RWPE2 (cell line): ENCODE results near the gene ZNF524.

Experiments
- ATAC-seq: fragments of 200-7000 bp; cut with Tn5 transposase; 3 replicates; pipeline ENCODE4 v1.9.1; 2021; ENCODE audit warnings: low read depth
- DNase-seq: peaks from one replicate; pipeline ENCODE4 v3.0.0-alpha.2; 2020; ENCODE audit warnings: low spot score
- H3K27ac ChIP-seq: fragments of 450-650 bp; 2 replicates; pipeline ENCODE4 v1.5.1; 2017; ENCODE audit warnings: mild to moderate bottlenecking; ENCODE audit not compliant: poor library complexity, severe bottlenecking
- H3K27me3 ChIP-seq: fragments of 250-450 bp; sonication (Bioruptor Pico); 2 replicates; pipeline ENCODE4 v1.5.1; 2021; ENCODE audit warnings: mild to moderate bottlenecking, moderate library complexity; ENCODE audit not compliant: insufficient read depth, poor library complexity, severe bottlenecking
- H3K36me3 ChIP-seq: fragments of 250-450 bp; sonication (Bioruptor Pico); 2 replicates; pipeline ENCODE4 v1.5.1; 2020; ENCODE audit warnings: low read depth, mild to moderate bottlenecking, moderate library complexity
- H3K4me1 ChIP-seq: fragments of 250-450 bp; sonication (Bioruptor Pico); 2 replicates; pipeline ENCODE4 v1.5.1; 2021; ENCODE audit warnings: mild to moderate bottlenecking, moderate library complexity; ENCODE audit not compliant: insufficient read depth, poor library complexity, severe bottlenecking
- H3K4me3 ChIP-seq: fragments of 250-450 bp; sonication (Bioruptor Pico); 2 replicates; pipeline ENCODE4 v1.5.1; 2021; ENCODE audit warnings: mild to moderate bottlenecking, moderate library complexity; ENCODE audit not compliant: severe bottlenecking
- H3K9me3 ChIP-seq: fragments of 250-450 bp; sonication (Bioruptor Pico); 2 replicates; pipeline ENCODE4 v1.5.1; 2021; ENCODE audit warnings: mild to moderate bottlenecking, moderate library complexity; ENCODE audit not compliant: severe bottlenecking
- TF ChIP-seq, protein P1 (sequence below): fragments of 450-650 bp; IDR thresholded peaks from one replicate; pipeline ENCODE4 v1.5.1; 2017; ENCODE audit warnings: mild to moderate bottlenecking, moderate library complexity; ENCODE audit not compliant: poor library complexity, severe bottlenecking

ZNF524 gene

DNA sequence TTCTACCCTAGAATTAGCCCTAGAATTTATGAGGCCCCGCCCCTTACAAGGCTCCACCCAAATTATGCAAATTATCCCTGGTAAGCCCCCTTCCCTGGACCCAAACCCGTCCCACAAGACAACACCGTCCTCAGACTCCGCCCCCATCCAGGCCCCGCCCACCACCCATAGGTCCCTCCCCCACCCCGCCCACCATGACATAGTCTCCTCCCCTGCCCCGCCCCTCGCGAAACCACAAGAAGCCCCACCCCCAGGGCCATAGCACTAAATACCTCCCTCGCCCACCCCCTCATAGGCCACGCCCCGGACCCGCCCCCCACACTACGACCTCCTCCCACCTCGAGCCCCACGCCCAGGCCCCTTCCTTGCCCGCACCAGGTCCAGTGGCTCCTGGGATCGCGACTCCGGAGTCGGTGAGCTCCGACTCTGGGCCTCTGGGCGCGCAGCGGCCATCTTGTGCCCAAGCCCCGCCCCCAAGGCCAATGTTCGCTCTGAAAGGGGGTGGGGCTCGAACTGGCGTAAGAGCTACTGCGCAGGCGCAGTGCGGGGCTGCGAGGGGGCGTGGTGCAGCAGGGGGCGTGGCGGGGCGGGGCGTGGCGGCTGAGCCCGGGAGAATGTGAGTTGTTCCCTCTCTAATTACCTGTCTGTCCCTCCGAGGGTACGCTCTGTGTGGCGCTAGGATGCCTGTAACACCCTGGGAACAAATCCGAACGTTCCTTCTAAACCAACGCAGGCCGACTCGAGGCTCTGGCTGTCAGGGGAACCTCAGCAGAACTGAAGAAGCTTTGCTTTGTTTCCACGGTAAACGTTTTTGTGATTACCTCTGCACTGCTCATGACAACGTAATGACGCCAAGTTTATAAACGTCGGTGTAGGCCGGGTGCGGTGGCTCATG is 24.3 kb downstream of the ZNF524 start, which contains the start of gene ZNF784:
Gene ZNF784 (minus strand): TSS at position 458 of the 895 bp plus-strand sequence. CDS start 5 bp downstream, at position 453.
- Histone ChIP-seq H3K4me1 (peaks cover 4% of the 10 kb centered on the region), H3K9me3 (no peaks in the 10 kb centered on the region), H3K27ac (peak within 1 kb of the TSS; percentile 60), H3K27me3 (no peaks in the 10 kb centered on the region), H3K36me3 (no peaks in the 10 kb centered on the region), H3K4me3 (peak within 1 kb of the TSS; percentile 41)
- ATAC-seq: peak; percentile 68
- DNase-seq: peak; percentile 87
- TF ChIP-seq, protein P1, sequence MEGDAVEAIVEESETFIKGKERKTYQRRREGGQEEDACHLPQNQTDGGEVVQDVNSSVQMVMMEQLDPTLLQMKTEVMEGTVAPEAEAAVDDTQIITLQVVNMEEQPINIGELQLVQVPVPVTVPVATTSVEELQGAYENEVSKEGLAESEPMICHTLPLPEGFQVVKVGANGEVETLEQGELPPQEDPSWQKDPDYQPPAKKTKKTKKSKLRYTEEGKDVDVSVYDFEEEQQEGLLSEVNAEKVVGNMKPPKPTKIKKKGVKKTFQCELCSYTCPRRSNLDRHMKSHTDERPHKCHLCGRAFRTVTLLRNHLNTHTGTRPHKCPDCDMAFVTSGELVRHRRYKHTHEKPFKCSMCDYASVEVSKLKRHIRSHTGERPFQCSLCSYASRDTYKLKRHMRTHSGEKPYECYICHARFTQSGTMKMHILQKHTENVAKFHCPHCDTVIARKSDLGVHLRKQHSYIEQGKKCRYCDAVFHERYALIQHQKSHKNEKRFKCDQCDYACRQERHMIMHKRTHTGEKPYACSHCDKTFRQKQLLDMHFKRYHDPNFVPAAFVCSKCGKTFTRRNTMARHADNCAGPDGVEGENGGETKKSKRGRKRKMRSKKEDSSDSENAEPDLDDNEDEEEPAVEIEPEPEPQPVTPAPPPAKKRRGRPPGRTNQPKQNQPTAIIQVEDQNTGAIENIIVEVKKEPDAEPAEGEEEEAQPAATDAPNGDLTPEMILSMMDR: no peak

DNA sequence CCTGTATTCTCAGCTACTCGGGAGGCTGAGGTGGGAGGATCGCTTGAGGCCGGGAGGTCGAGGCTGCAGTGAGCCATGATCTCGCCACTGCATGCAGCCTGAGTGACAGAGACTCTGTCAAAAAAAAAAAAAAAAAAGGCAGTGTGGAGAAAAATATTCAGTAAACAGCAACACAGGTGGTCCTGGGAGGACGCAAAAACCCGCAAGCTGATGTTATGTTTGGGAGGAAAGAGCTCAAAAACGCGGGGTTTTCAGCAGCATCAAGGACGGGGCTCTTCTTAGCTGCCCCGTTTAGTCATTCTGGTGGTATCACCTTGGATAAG is 24.9 kb downstream of the ZNF524 start:
- H3K36me3 ChIP-seq: no peaks in the 10 kb centered on the region
- peaks cover 4% of the 10 kb centered on the region for H3K4me1 ChIP-seq
- peak overlapping the region; percentile 41 for H3K4me3 ChIP-seq
- H3K27ac ChIP-seq: no peak overlapping the region
- no peaks in the 10 kb centered on the region for H3K9me3 ChIP-seq
- no peaks in the 10 kb centered on the region for H3K27me3 ChIP-seq
- ATAC-seq: no peak
- TF ChIP-seq, protein P1: no peak
- no peak for DNase-seq

DNA sequence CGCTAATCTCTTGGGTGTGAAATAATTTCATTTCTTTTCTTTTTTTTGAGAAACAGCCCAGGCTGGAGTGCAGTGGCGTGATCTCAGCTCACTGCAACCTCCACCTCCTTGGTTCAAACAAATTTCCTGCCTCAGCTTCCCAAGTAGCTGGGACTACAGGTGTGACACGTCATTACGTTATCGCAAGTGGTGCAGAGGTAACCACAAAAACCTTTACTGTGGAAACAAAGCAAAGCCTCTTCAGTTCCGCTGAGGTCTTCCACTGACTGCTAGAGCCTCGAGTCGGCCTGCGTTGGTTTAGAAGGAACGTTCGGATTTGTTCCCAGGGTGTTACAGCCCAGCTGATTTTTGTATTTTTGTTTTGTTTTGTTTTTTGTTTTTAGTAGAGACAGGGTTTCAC is 26.3 kb downstream of the ZNF524 start:
- ATAC-seq (no peak), DNase-seq (no peak)
- TF ChIP-seq, protein P1: no peak
- H3K27ac ChIP-seq: no peak overlapping the region
- peaks cover 4% of the 10 kb centered on the region for H3K4me1 ChIP-seq
- H3K9me3 ChIP-seq: no peaks in the 10 kb centered on the region
- H3K36me3 ChIP-seq: no peaks in the 10 kb centered on the region
- H3K4me3 ChIP-seq: no peak overlapping the region
- no peaks in the 10 kb centered on the region for H3K27me3 ChIP-seq

DNA sequence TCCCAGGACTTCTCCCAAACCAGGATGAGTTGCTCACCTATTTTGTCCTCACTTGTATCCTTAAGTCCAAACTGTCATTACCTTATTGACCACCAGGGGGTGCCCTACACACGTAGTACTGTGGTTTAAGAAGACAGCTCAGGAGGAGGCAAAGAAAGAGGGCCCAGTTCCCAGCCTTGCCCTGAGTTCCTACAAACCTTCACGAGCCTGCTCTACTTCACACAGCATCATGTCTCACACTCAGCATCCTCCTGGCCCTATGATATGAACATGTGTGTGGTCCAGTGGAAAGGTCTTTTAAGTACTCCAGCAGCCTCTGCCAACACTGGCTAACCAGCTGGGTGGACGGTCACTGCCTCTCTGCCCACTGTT is 32.4 kb downstream of the ZNF524 start:
- Histone ChIP-seq H3K4me1 (peaks cover 5% of the 10 kb centered on the region), H3K36me3 (no peaks in the 10 kb centered on the region), H3K27me3 (no peaks in the 10 kb centered on the region), H3K4me3 (no peak overlapping the region), H3K9me3 (no peaks in the 10 kb centered on the region), H3K27ac (no peak overlapping the region)
- TF ChIP-seq, protein P1: peak; percentile 82
- ATAC-seq (peak; percentile 53), DNase-seq (no peak)

DNA sequence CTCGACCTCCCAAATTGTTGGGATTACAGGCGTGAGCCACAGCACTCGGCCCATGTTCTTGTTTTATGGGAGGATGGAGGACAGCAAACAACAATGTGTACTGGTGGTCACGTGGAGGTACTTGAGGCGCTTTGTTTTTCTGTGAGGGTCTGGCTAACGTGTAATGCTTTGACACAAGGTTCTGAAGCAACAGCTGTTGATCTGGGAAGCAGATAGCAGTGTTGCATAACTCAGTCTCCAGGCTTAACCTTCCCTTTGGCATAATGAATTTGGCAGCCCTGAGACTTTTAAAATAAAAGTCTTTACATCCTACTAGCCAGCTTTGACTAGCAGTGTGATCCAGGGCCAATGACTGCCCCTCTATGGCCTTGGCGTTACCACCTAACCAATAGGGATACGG is 33.8 kb downstream of the ZNF524 start:
- no peak overlapping the region for H3K27ac ChIP-seq
- H3K36me3 ChIP-seq: 0 out of 2 replicates have a peak, but pooled peaks cover 3% of the 10 kb centered on the region
- TF ChIP-seq, protein P1: no peak
- H3K4me3 ChIP-seq: no peak overlapping the region
- no peaks in the 10 kb centered on the region for H3K27me3 ChIP-seq
- DNase-seq: no peak
- H3K4me1 ChIP-seq: peaks cover 5% of the 10 kb centered on the region
- no peaks in the 10 kb centered on the region for H3K9me3 ChIP-seq
- ATAC-seq: no peak
